Measurements from ENCODE around the gene NUMA1.

The NUMA1 gene

DNA sequence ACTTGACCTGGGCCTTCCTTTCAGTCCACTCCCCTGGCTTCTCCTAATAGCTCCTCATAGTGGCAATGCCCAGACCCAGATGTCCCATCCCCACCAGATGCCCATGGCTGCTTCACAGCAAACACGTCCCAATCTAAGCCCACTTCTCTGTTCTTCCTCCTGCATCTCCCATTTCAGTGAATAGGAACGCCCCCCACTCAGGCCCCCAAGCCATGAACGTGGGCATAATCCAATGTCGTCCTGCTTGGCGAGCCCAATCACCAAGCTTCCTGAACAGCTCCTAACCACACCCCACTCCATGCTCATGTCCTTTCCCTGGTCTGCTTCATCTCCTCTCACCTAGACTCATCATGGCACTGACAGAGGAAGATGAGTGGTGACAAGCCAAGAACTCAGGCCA is 72.8 kb downstream of the NUMA1 start:
- H3K9me2 ChIP-seq (replicated peaks; ENCODE audit: low read depth, low read length), result no peaks in the 10 kb centered on the region
- H2AFZ ChIP-seq (ENCODE audit: low read length), result no peak overlapping the region
- H3K36me3 ChIP-seq (ENCODE audit: insufficient read depth, low read length), result peaks cover 99% of the 10 kb centered on the region
- no peak overlapping the region for H3K9ac ChIP-seq (ENCODE audit: low read depth, low read length, poor library complexity, severe bottlenecking)
- H3K79me2 ChIP-seq (ENCODE audit: insufficient read depth, low read length), result no peaks in the 10 kb centered on the region
- H3K27me3 ChIP-seq (ENCODE audit: insufficient read depth, low read length, poor library complexity, severe bottlenecking), result no peaks in the 10 kb centered on the region
- no peaks in the 10 kb centered on the region for H3K4me1 ChIP-seq (ENCODE audit: insufficient read depth, low read length, poor library complexity, severe bottlenecking)
- H3F3A ChIP-seq (ENCODE audit: low read depth), result no peaks in the 10 kb centered on the region
- no peak overlapping the region for H3K4me3 ChIP-seq (ENCODE audit: low read length, poor library complexity, severe bottlenecking)
- TF ChIP-seq EZH2phosphoT487 (IDR thresholded peaks at IDR 0.05; ENCODE audit: borderline replicate concordance), result no peak
- TF ChIP-seq, protein P1, sequence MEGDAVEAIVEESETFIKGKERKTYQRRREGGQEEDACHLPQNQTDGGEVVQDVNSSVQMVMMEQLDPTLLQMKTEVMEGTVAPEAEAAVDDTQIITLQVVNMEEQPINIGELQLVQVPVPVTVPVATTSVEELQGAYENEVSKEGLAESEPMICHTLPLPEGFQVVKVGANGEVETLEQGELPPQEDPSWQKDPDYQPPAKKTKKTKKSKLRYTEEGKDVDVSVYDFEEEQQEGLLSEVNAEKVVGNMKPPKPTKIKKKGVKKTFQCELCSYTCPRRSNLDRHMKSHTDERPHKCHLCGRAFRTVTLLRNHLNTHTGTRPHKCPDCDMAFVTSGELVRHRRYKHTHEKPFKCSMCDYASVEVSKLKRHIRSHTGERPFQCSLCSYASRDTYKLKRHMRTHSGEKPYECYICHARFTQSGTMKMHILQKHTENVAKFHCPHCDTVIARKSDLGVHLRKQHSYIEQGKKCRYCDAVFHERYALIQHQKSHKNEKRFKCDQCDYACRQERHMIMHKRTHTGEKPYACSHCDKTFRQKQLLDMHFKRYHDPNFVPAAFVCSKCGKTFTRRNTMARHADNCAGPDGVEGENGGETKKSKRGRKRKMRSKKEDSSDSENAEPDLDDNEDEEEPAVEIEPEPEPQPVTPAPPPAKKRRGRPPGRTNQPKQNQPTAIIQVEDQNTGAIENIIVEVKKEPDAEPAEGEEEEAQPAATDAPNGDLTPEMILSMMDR (conservative IDR thresholded peaks at IDR 0.05; ENCODE audit: low read length), result no peak
- H3K9me3 ChIP-seq (ENCODE audit: insufficient read depth, low read depth, low read length), result no peaks in the 10 kb centered on the region
- no peaks in the 10 kb centered on the region for H4K20me1 ChIP-seq (ENCODE audit: insufficient read depth, low read length, poor library complexity, severe bottlenecking)
- H3K4me2 ChIP-seq (ENCODE audit: low read depth, low read length, poor library complexity, severe bottlenecking), result no peak overlapping the region

DNA sequence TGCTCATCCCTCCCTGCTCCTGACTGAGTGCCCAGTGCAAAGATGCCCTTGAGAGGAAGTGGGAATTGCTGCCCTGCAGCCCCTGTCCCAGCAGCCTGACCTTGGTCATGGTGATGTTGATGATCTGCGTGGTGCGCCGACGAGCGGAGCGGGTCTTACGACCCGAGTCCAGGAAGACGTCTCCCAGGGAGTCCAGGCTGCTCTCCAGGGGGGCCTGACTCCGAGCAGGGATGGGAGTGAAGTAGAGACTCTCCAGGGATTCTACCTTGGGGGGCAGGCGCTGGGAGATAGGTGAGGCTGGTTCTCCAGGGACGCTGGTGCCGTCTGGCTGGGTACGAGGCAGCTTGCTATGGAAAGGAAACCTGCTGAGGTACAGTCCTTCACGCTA is 73.3 kb downstream of the NUMA1 start:
- no peak for TF ChIP-seq EZH2phosphoT487 (IDR thresholded peaks at IDR 0.05; ENCODE audit: borderline replicate concordance)
- Histone ChIP-seq H3K9ac (ENCODE audit: low read depth, low read length, poor library complexity, severe bottlenecking) (no peak overlapping the region), H3K4me1 (ENCODE audit: insufficient read depth, low read length, poor library complexity, severe bottlenecking) (no peaks in the 10 kb centered on the region), H3K4me2 (ENCODE audit: low read depth, low read length, poor library complexity, severe bottlenecking) (no peak overlapping the region), H3K27me3 (ENCODE audit: insufficient read depth, low read length, poor library complexity, severe bottlenecking) (no peaks in the 10 kb centered on the region), H3K4me3 (ENCODE audit: low read length, poor library complexity, severe bottlenecking) (no peak overlapping the region), H2AFZ (ENCODE audit: low read length) (no peak overlapping the region), H3K79me2 (ENCODE audit: insufficient read depth, low read length) (no peaks in the 10 kb centered on the region), H3F3A (ENCODE audit: low read depth) (no peaks in the 10 kb centered on the region), H4K20me1 (ENCODE audit: insufficient read depth, low read length, poor library complexity, severe bottlenecking) (no peaks in the 10 kb centered on the region), H3K9me2 (replicated peaks; ENCODE audit: low read depth, low read length) (no peaks in the 10 kb centered on the region), H3K36me3 (ENCODE audit: insufficient read depth, low read length) (peaks cover 99% of the 10 kb centered on the region), H3K9me3 (ENCODE audit: insufficient read depth, low read depth, low read length) (no peaks in the 10 kb centered on the region)

DNA sequence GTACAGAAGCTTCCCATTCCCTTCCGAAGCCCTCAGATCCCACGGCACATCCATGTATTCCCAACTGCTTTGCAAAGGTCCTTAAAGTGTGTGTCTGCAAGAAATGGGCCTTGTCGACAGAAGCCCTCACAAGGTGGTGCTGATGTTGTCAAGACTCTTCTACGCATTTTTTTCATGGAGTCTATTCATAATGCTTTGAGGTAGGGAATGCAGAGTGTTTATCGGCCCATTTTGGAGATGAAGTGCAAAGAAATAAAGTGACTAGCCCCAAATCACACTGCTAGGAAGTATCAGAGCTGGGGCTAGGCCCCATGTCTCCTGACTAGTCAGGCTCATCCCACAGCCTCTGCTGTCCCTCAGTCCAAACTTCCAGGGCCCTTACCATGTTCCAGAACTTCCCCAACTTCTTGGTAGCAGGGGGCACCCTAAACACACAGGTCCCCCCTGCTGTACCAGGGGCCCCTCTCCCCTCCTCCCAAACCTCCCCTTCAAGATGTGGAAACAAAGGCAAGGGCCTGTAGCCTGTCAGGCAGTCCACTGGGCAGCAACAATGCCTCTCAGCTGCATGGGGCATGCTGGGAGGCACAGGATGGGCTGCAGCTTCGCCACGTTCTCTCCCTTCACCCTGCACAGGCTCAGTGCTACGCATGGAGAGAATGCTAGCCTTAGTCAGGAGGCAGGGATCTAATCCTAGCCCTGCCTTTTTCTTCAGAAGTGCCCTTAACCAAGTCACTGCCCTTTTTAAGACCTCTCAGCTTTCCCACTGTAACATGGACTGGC is 73.8 kb downstream of the NUMA1 start:
- Histone ChIP-seq H3K4me2 (ENCODE audit: low read depth, low read length, poor library complexity, severe bottlenecking) (no peak overlapping the region), H3K9me2 (replicated peaks; ENCODE audit: low read depth, low read length) (no peaks in the 10 kb centered on the region), H3K4me3 (ENCODE audit: low read length, poor library complexity, severe bottlenecking) (no peak overlapping the region), H2AFZ (ENCODE audit: low read length) (no peak overlapping the region), H3K9ac (ENCODE audit: low read depth, low read length, poor library complexity, severe bottlenecking) (no peak overlapping the region), H3K9me3 (ENCODE audit: insufficient read depth, low read depth, low read length) (no peaks in the 10 kb centered on the region), H3K79me2 (ENCODE audit: insufficient read depth, low read length) (no peaks in the 10 kb centered on the region), H3F3A (ENCODE audit: low read depth) (no peaks in the 10 kb centered on the region), H3K4me1 (ENCODE audit: insufficient read depth, low read length, poor library complexity, severe bottlenecking) (no peaks in the 10 kb centered on the region), H3K27me3 (ENCODE audit: insufficient read depth, low read length, poor library complexity, severe bottlenecking) (no peaks in the 10 kb centered on the region), H3K36me3 (ENCODE audit: insufficient read depth, low read length) (peaks cover 99% of the 10 kb centered on the region), H4K20me1 (ENCODE audit: insufficient read depth, low read length, poor library complexity, severe bottlenecking) (no peaks in the 10 kb centered on the region)
- TF ChIP-seq, protein P1 (conservative IDR thresholded peaks at IDR 0.05; ENCODE audit: low read length), result no peak
- no peak for TF ChIP-seq EZH2phosphoT487 (IDR thresholded peaks at IDR 0.05; ENCODE audit: borderline replicate concordance)

All from Loucy (cell line).